Uterus (tissue), 4 donors: ENCODE measurements around the gene PAN2. TPM values are rescaled to one million over a fixed set of nuclear protein-coding genes. Genes with fewer than 3 reads are reported as not detected.

Experiments
- DNase-seq, 2 donors: peaks; one replicate each; pipeline ENCODE4 v3.0.0-alpha.2; 2019 to 2020
- H3K27ac ChIP-seq, 2 donors: fragments of 200-600 bp; sonication (generic); 1 replicate in 1 of 2; 2 replicates in 1 of 2; pipeline ENCODE4 v1.5.1; 2016 to 2018
- H3K27me3 ChIP-seq, 2 donors: fragments of 200-600 bp; sonication (generic); one replicate each; pipeline ENCODE4 v1.5.1; 2018 to 2019; ENCODE audit warnings: control low read depth in 1 of 2
- H3K36me3 ChIP-seq, 2 donors: fragments of 200-600 bp; sonication (generic); one replicate each; pipeline ENCODE4 v1.5.1; 2019; ENCODE audit warnings: control low read depth in 1 of 2
- H3K4me1 ChIP-seq, 2 donors: fragments of 200-600 bp; sonication (generic); one replicate each; pipeline ENCODE4 v1.5.1; 2018 to 2019; ENCODE audit warnings: control low read depth in 1 of 2
- H3K4me3 ChIP-seq, 2 donors: fragments of 200-600 bp; sonication (generic); 1 replicate in 1 of 2; 2 replicates in 1 of 2; pipeline ENCODE4 v1.5.1; 2018 to 2019; ENCODE audit warnings: mild to moderate bottlenecking in 1 of 2
- H3K9me3 ChIP-seq, 2 donors: fragments of 200-600 bp; sonication (generic); one replicate each; pipeline ENCODE4 v1.5.1; 2019; ENCODE audit warnings: control low read depth in 1 of 2
- CTCF ChIP-seq, 4 experiments: fragments of 200-600 bp in 2 of 4; fragments of 450-650 bp in 2 of 4; sonication (generic) in 2 of 4; IDR thresholded peaks; one replicate each; pipeline ENCODE4 v1.5.1; 2016 to 2019; ENCODE audit warnings: antibody characterized with exemption in 4 of 4, mild to moderate bottlenecking in 2 of 4, moderate library complexity in 1 of 4
- POLR2A ChIP-seq, 2 donors: fragments of 450-650 bp; IDR thresholded peaks; one replicate each; pipeline ENCODE4 v1.6.1; 2016; ENCODE audit warnings: antibody characterized with exemption in 2 of 2, mild to moderate bottlenecking in 1 of 2, moderate library complexity in 1 of 2
- intact Hi-C: fragments of 100-400 bp; cut with DNase I; formaldehyde crosslinking; loops from one replicate; pipeline ENCODE4 v1.15.1; 2023; ENCODE audit warnings: low total_unique reads
- total RNA-seq, 4 donors: library from RNA; depleted of rRNA in 3 of 4; stranded (reverse); fragments of >200 nt in 3 of 4; gene quantifications; one replicate each; pipeline versions ENCODE4 v1.1.0 to v1.2.4, GENCODE V29; 2014 to 2023
- donor health status: DM: yes; HTN: yes; CAD: no.

The PAN2 gene, protein sequence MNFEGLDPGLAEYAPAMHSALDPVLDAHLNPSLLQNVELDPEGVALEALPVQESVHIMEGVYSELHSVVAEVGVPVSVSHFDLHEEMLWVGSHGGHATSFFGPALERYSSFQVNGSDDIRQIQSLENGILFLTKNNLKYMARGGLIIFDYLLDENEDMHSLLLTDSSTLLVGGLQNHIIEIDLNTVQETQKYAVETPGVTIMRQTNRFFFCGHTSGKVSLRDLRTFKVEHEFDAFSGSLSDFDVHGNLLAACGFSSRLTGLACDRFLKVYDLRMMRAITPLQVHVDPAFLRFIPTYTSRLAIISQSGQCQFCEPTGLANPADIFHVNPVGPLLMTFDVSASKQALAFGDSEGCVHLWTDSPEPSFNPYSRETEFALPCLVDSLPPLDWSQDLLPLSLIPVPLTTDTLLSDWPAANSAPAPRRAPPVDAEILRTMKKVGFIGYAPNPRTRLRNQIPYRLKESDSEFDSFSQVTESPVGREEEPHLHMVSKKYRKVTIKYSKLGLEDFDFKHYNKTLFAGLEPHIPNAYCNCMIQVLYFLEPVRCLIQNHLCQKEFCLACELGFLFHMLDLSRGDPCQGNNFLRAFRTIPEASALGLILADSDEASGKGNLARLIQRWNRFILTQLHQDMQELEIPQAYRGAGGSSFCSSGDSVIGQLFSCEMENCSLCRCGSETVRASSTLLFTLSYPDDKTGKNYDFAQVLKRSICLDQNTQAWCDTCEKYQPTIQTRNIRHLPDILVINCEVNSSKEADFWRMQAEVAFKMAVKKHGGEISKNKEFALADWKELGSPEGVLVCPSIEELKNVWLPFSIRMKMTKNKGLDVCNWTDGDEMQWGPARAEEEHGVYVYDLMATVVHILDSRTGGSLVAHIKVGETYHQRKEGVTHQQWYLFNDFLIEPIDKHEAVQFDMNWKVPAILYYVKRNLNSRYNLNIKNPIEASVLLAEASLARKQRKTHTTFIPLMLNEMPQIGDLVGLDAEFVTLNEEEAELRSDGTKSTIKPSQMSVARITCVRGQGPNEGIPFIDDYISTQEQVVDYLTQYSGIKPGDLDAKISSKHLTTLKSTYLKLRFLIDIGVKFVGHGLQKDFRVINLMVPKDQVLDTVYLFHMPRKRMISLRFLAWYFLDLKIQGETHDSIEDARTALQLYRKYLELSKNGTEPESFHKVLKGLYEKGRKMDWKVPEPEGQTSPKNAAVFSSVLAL
- 100 to 1,000 TPM in 1 of 4 donors, 10 to 100 TPM in 3; 33.2 to 104 (median 50.6) TPM for total RNA-seq

- peak within 1 kb of the TSS; percentile 98 for H3K27ac ChIP-seq
- H3K4me1 ChIP-seq, result no peaks in the 10 kb centered on the region
- no peaks in the 10 kb centered on the region for H3K27me3 ChIP-seq
- H3K4me3 ChIP-seq, result peak within 1 kb of the TSS; percentile 68 to 86
- peak; percentile 69 to 80 for TF ChIP-seq POLR2A (IDR thresholded peaks at IDR 0.05)
- peak; percentile 42 to 67 (median 53) for TF ChIP-seq CTCF (IDR thresholded peaks at IDR 0.05)
- peak; percentile 94 to 96 for DNase-seq
- no peaks in the 10 kb centered on the region for H3K9me3 ChIP-seq
- intact Hi-C loops, result no loop called here
- no peaks in the 10 kb centered on the region for H3K36me3 ChIP-seq
Measured at GRCh38 chr12:56333679-56334489, at the start of gene PAN2. TSS of gene PAN2 (minus strand) at chr12:56334000. CDS start at chr12:56333094, 906 bp downstream.

GRCh38 chr12:56382611-56383010, 48.8 kb upstream of the PAN2 start:
- no peak for DNase-seq
- intact Hi-C loops, result no loop called here
- H3K4me3 ChIP-seq, result no peak overlapping the region
- no peak overlapping the region for H3K27ac ChIP-seq
- H3K27me3 ChIP-seq, result no peaks in the 10 kb centered on the region
- no peaks in the 10 kb centered on the region for H3K4me1 ChIP-seq
- TF ChIP-seq CTCF (IDR thresholded peaks at IDR 0.05), result no peak
- no peak for TF ChIP-seq POLR2A (IDR thresholded peaks at IDR 0.05)
- no peaks in the 10 kb centered on the region for H3K9me3 ChIP-seq
- no peaks in the 10 kb centered on the region for H3K36me3 ChIP-seq

GRCh38 chr12:56377989-56378316, 44.2 kb upstream of the PAN2 start:
- TF ChIP-seq CTCF (IDR thresholded peaks at IDR 0.05), result no peak
- no peak for TF ChIP-seq POLR2A (IDR thresholded peaks at IDR 0.05)
- DNase-seq, result no peak
- Histone ChIP-seq H3K36me3 (no peaks in the 10 kb centered on the region), H3K27me3 (no peaks in the 10 kb centered on the region), H3K9me3 (no peaks in the 10 kb centered on the region), H3K4me1 (no peaks in the 10 kb centered on the region), H3K4me3 (no peak overlapping the region), H3K27ac (no peak overlapping the region)
- intact Hi-C loops, result no loop called here

DNA sequence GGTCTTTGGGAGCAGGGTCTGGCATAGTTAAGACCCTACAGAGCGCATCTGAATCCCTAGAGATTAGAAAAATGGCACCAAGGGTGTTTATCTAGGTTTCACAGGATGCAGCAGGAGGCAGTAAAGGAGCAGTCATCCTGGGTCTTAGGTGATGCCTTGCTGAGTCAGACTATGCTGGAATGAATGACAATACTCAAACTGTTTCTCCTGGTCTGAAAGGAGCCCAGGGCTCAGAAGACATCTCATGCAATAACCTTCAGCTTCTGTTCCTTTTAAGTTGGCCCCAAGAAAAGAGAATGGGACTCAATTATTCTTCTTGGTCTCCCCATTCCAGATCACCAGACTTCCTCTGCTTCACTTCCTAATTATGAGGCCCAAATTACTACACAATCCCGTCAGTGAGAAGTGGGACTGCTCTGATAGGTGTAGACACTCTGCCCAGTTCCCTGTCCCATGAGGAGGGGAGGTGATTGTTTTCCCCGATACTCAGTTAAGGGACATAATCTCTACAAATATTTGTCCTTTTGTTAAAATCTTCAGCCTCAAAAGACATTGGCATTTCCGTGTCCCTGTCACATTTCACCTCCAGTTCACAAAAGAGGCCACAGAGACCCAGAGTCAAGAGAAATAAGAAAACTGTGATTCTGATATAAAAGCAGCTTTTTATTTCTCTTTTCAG, 43.6 kb upstream of the PAN2 start:
- no peaks in the 10 kb centered on the region for H3K27me3 ChIP-seq
- no peak for DNase-seq
- TF ChIP-seq CTCF (IDR thresholded peaks at IDR 0.05) (no peak), POLR2A (IDR thresholded peaks at IDR 0.05) (no peak)
- intact Hi-C loops, result no loop called here
- H3K36me3 ChIP-seq, result no peaks in the 10 kb centered on the region
- H3K4me1 ChIP-seq, result no peaks in the 10 kb centered on the region
- H3K27ac ChIP-seq, result no peak overlapping the region
- H3K9me3 ChIP-seq, result no peaks in the 10 kb centered on the region
- no peak overlapping the region for H3K4me3 ChIP-seq
